ENCODE measurements around the gene SALL2.
A peak's percentile ranks its signal among the peaks of the same experiment; 100 is the strongest.

Gene SALL2

GRCh38 chr14:21527318-21527679, 1.2 kb upstream of the SALL2 start:
- DNase-seq (ENCODE audit: low read depth): no peak

DNA sequence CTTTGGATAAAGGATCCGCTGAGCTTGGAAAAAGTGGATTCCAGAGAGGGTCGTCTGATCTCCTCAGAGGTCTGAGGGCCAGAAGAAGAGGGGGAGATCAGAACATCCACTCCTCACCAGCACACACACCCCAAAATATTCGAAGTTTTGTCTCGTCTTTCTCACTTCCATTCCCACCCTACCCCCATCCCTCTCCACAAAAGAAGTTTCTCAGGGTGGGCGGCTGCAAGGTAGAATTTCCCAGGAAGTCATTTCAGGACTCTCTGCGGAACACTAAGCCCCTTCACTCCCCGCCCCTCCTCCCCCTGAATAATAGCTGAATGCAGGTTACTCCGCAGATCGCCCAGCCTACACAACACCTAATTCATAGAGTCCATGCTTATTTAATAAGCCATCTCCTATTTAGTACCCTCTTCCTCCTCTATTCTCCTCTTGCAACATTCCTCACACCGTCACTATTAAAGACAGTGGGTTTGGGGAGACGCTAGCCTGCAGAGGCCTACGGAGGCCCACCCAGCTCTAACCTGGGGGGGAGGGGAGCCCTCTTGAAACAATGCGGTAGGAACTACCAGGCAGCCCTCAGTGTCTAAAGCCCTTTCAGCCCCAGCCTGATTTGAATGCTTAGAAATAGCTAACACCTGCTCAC, 649 bp upstream of the SALL2 start:
- no peak for DNase-seq (ENCODE audit: low read depth)

- no peak for DNase-seq (ENCODE audit: low read depth)
These were observed 580 bp downstream of the SALL2 start for GRCh38 chr14:21525571-21525961.

GRCh38 chr14:21524575-21525490, 1.3 kb downstream of the SALL2 start:
- DNase-seq (ENCODE audit: low read depth): no peak

DNA sequence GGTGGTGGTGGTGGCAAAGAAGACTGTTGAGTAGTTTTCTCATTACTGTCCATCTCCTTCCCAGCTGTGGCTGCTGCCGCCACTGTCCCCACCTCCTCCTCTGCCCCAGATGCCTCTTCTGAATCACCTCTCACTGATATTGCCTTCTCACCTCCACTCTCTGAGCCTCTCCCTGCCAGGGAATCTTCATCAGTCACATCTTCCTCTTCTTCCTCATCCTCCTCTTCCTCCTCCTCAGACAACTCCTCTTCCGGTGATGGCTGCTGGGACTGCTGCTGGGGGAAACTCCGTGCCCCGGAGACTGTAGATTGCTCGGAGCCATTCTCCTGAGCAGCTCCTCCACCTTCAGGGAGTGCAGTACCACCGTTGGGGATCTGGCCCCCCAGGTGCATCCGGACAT, 2.9 kb downstream of the SALL2 start:
- DNase-seq (ENCODE audit: low read depth): no peak

DNA sequence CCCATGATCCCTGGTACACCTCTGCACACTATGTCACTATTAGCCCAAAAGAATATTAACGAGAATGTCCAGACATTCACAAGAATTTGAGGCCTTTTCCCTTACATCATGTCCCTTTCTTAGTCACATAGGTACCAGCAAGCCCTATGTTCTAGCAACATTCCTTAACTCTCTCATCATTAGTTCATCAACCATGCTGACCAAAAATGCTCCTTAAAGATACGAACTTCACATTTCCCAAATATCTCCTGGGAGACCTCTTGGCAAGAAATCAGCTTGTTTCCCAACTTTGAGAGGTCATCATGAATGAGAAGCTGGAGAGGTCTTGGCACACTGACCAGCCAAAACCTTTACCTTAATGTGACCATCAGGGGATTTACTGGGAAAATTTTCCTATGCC, 4.6 kb downstream of the SALL2 start:
- no peak for DNase-seq (ENCODE audit: low read depth)

DNA sequence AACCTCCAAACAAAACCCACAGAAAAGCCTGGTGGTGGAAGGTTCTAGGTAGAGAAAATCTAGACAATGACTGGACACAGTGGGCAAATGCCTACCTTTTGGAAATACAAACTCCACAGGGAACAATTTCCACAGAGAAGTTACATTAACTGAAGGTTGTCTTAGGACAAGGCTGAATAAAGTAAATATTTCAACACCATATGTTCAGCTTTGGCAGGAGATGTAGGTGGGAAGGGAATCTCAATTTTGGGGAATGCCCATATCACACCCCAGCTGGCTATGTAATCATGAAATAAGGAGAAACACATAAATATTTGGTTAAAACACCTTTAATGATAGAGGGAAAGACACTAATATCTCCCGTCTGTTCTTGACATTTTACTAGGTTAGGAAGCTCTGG, 5.4 kb downstream of the SALL2 start:
- DNase-seq (ENCODE audit: low read depth): no peak

- DNase-seq (ENCODE audit: low read depth): no peak
These were observed 7.4 kb downstream of the SALL2 start for GRCh38 chr14:21518725-21519124.

- DNase-seq (ENCODE audit: low read depth): no peak
These were observed 11.8 kb downstream of the SALL2 start for GRCh38 chr14:21514341-21514740.

DNA sequence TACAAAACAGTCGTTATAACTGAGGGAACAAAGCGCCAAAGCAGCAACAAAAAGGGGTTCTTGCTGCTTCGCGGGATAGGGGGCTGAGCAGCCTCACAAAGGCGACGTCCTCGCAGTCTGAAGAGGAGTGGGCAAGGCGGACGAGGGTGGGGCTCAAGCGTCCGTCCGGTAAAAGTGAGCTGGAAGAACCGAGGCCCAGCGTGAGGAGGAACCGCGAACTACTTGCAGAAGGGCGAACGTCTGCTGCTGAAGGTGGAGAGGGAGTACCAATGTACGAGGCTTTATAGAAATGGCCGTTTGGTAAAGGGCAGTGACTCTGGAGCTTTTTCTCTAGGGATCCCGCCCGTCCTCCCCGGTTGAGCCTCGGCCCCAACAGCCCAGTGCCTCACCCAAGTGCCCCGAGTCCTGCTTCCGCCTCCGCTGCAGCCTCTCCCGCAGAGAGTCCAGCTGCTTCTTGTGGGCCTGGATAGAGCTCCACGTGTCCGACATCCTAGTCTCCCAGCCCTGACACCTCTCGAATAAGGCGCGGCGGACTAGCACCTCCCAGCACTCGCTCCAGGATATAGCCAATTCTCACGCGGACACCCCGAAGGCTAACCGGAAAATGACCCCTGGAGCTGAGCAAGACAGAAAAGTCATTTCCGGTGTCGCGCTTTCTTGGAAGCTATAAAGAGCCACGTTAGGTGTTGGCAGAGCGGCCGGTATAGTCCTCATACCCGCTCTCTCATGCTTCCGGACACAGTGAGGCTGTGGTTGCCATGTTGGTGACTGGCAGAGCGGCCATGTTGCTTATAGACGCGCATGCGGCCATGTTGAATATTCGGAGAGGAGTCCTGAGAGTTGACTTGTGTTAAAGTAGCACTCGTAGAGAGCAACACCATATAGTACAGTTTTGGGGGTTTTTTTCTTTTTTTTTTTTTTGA, 15.2 kb downstream of the SALL2 start, which contains the start of gene METTL3:
TSS of gene METTL3 (minus strand) at position 606 of the 923 bp plus-strand sequence. CDS start at position 489, 117 bp downstream.
- DNase-seq (ENCODE audit: low read depth): peak; percentile 87

DNA sequence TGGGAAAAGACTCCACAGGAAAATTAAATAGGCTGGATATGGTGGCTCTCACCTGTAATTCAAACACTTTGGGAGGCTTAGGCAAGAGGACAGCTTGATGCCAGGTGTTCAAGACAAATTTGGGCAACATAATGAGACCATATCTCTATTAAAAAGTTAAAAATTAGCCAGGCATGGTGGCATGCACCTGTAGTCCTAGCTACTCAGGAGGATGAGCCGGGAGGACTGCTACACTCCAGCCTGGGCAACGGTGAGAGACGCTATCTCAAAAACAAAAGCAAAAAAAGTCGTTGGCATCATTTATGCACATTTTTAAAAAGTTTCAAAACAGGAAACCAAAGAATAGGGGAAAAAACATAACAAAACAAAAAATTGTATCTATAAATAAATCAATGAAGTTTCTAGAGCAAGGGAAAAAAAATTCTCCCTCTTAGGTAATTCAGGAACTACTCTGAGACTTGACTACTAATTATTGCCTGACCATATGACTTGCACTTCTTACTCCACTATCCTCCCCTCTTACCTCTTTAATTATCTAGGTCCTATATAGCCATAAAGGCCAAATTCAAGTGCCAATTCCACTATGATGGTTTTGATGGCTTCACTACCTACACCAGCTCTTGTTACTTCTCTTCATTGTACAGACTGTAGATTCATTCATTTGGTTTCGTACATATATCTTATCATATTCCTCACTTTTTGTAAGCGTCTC, 16.6 kb downstream of the SALL2 start:
- no peak for DNase-seq (ENCODE audit: low read depth)

- DNase-seq (ENCODE audit: low read depth): no peak
These were observed 19.6 kb downstream of the SALL2 start for GRCh38 chr14:21506557-21506956.

DNA sequence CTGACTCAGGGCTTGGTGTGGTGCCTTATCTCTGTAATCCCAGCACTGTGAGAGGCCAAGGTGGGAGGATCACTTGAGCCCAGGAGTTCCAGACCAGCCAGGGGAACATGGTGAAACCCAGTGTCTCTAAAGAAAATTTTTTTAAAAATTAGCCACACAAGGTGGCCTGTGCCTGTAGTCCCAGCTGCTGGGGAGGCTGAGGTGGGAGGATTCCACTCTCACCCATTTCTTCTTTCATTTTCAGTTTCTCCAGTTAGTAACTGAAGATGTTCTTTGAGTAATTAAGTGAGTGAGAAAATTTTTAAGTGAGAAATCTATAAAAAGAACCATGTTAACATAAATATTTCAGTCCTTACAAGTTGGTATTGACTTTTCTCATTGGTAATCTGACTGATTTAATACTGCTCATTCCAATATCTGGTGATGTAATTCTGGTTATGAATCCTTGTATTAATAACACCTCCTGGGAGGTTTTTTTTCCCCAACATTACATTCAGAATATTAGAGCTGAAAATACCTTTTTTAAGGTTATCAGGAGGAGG, 21.1 kb downstream of the SALL2 start:
- no peak for DNase-seq (ENCODE audit: low read depth)

DNA sequence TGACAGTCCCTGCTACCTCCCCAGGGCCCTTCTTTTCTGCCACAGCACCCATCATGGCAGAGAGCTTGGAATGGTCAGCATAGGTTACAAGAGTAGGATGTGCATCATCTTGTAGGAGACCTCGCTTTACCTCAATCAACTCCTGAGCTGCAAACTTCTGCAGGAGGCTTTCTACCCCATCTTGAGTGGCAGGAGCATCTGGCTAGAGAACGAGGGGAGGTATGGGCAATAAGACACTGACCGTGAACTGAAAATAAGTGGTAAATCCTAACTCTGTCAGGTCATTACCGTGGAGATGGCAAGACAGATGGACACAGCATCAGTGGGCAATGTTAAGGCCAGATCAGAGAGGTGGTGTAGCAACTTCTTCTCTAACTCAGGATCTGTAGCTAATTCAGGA, 22.8 kb downstream of the SALL2 start:
- no peak for DNase-seq (ENCODE audit: low read depth)

DNA sequence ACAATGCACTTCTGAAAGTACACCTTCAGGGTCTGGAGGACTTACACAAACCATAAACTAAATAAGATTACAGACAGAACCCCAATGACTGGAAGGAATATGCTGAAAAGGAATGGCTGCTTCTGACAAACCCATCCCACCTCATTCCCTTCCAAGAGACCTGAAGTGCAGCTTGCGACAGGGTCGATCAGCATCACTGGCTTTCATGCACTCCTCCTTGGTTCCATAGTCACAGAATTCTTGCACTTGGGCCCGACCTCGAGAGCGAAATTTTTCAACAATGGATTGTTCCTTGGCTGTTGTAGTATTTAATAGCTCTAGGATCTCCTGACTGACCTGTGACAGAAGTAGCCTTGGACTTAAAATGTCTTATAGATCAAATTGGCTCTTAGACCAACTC, 24.6 kb downstream of the SALL2 start:
- no peak for DNase-seq (ENCODE audit: low read depth)

DNA sequence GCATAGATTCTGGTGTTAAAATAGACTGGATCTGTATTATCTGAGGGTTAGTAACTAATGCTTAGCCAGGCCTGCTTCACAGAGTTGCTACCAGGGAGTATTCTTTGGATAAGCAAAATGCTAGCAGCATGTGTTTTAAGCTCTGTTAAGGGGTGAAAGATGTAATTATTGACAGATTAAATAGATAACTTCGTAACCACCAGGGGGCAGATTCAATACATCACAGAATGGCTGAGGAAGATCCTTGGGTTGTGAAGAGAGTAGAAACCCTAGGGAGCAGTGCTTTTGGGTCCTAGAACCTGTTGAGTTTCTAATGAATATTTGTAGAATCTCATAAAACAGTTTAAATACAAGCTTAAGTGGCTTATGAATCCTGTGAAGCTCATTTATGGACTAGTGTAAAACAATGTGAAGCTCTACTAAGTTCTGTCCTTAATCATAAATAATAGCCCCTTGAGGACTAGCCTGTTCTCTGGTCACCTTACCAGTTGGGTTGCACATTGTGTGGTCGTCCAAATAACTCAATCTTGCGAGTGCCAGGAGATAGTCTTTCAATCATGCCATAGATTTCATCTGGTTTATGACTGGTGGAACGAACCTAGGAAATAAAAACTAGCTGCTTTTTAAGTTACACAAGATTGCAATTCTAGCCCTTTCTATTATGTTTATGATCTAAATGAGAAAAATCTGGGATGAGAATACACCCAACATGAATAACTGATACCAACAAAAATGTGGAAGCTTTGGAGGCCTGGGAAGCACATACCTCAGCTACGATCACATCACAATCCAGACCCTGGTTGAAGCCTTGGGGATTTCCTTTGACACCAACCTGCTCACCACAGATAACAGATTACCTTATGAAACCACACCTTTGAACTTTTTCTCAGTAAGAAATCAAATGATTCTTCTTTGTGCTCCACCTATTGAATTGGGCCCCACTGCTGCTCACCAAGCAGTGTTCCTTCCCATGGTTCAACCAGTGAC, 27.3 kb downstream of the SALL2 start:
- DNase-seq (ENCODE audit: low read depth): no peak

DNA sequence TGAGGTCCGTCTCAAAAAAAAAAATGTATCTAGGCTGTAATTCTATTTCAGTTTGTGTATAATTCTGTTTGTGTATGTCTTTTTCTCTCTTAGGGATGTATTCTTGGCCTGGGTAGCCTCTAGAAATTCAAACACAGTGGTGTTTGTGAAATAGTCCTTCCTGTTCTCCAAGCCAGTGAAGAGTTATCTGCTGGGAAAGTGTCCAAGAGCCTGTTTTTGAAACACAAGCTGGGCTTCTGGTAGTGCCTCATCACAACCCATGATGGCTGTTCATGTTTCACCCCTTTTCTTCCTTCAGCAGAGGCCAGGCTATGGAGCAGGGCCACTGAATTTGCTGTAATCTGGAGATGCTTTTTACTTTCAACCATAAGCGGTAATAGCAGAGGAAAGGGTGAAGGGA, 29.7 kb downstream of the SALL2 start:
- no peak for DNase-seq (ENCODE audit: low read depth)

DNA sequence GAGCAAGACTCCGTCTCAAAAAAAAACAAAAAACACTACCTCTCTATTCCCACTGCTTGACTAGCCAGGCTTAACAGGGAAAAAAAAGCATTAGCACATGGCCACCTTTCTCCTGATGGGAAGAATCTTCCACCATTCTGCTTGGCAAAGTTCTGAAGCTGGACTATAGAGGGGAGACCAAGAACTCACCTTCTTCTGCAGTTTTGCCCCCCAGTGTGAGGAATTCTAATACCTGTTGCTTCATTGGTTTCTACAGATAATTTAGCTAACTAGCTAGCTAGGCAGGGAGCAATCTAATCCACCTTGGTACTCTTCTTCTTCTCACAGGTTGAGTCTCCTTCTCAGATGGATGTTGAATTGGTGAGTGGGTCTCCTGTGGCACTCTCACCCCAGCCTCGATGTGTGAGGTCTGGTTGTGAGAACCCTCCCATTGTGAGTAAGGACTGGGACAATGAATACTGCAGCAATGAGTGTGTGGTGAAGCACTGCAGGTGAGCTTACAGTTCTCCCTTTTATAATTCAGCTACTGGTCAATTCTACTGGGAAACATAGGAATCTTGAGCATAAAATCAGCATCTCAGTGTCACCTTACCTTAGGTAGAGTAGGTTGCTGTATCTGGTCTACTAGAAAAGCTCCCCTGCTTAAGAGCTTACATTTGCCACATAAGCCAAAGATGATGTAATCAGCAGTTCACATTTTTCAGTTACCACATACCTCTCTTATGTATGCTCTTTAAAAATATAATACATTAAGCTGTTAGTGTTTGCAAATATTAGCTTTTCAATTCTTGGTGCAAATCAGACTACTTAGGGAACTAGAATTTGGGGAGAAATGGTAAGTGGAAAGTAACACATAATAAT, 31.0 kb downstream of the SALL2 start:
- no peak for DNase-seq (ENCODE audit: low read depth)

GRCh38 chr14:21486640-21487087, 39.5 kb downstream of the SALL2 start:
- DNase-seq (ENCODE audit: low read depth): no peak
